ENCODE data around the gene DDAH2. TPM values are rescaled to one million over a fixed set of nuclear protein-coding genes. Genes with fewer than 3 reads are reported as not detected.

Gene DDAH2
- total RNA-seq, 2 donors from 2014 or later = 150 to 153 TPM

GRCh38 chr6:31681135-31681671, 47.9 kb downstream of the DDAH2 start:
- peak overlapping the region; percentile 80 for H3K4me3 ChIP-seq (ENCODE audit: low read length)
- Mint-ChIP-seq H3K27ac (peak overlapping the region; percentile 75), H3K36me3 (ENCODE audit: low read depth) (peaks cover 14% of the 10 kb centered on the region), H3K4me1 (peaks cover 16% of the 10 kb centered on the region), H3K4me3 (peak overlapping the region; percentile 67), H3K27me3 (ENCODE audit: insufficient read depth) (peaks cover 17% of the 10 kb centered on the region), H3K9me3 (no peaks in the 10 kb centered on the region)
- H3K9ac ChIP-seq (ENCODE audit: extremely low read depth, low read length, poor library complexity, severe bottlenecking) = peak overlapping the region; percentile 44
- peak; percentile 80 for DNase-seq
- H3K4me1 ChIP-seq (ENCODE audit: control insufficient read depth, insufficient read depth, low read length) = no peaks in the 10 kb centered on the region
- no peaks in the 10 kb centered on the region for H3K9me3 ChIP-seq (ENCODE audit: control insufficient read depth, low read length)
- H3K36me3 ChIP-seq (ENCODE audit: control insufficient read depth, insufficient read depth, low read length) = peaks cover 11% of the 10 kb centered on the region
- WGBS, 2 experiments (ENCODE audit: insufficient coverage in 1 of 2, insufficient read length in 1 of 2) = 6 to 9% methylated on average over 6 to 40 of the region's 40 CpGs
- peak; percentile 12 for TF ChIP-seq CTCF (conservative IDR thresholded peaks at IDR 0.05)
- peaks cover 7% of the 10 kb centered on the region for H3K27me3 ChIP-seq (ENCODE audit: control insufficient read depth, insufficient read depth, low read length, poor library complexity, severe bottlenecking)
- no peak overlapping the region for H3K27ac ChIP-seq (ENCODE audit: low read depth, low read length)

- Histone ChIP-seq H3K27ac (ENCODE audit: low read depth, low read length) (no peak within 1 kb of the TSS), H3K4me1 (ENCODE audit: control insufficient read depth, insufficient read depth, low read length) (no peaks in the 10 kb centered on the region), H3K9ac (ENCODE audit: extremely low read depth, low read length, poor library complexity, severe bottlenecking) (peak within 1 kb of the TSS; percentile 44), H3K4me3 (ENCODE audit: low read length) (peak within 1 kb of the TSS; percentile 80), H3K9me3 (ENCODE audit: control insufficient read depth, low read length) (no peaks in the 10 kb centered on the region), H3K27me3 (ENCODE audit: control insufficient read depth, insufficient read depth, low read length, poor library complexity, severe bottlenecking) (peaks cover 7% of the 10 kb centered on the region), H3K36me3 (ENCODE audit: control insufficient read depth, insufficient read depth, low read length) (peaks cover 5% of the 10 kb centered on the region)
- Mint-ChIP-seq H3K36me3 (ENCODE audit: low read depth) (peaks cover 7% of the 10 kb centered on the region), H3K4me1 (peaks cover 16% of the 10 kb centered on the region), H3K4me3 (peak within 1 kb of the TSS; percentile 67), H3K27ac (peak within 1 kb of the TSS; percentile 75), H3K27me3 (ENCODE audit: insufficient read depth) (peaks cover 17% of the 10 kb centered on the region), H3K9me3 (no peaks in the 10 kb centered on the region)
- 17 to 19% methylated on average over 16 to 17 of the region's 17 CpGs for WGBS, 2 experiments (ENCODE audit: insufficient coverage in 1 of 2, insufficient read length in 1 of 2)
- DNase-seq = peak; percentile 89
- TF ChIP-seq CTCF (conservative IDR thresholded peaks at IDR 0.05) = peak; percentile 81
Observed at GRCh38 chr6:31680226-31681134, 48.6 kb downstream of the DDAH2 start, which contains the start of gene LY6G5C. TSS of gene LY6G5C (minus strand) at chr6:31681067. CDS start at chr6:31680373, 694 bp downstream.

- Histone ChIP-seq H3K27me3 (ENCODE audit: control insufficient read depth, insufficient read depth, low read length, poor library complexity, severe bottlenecking) (peaks cover 7% of the 10 kb centered on the region), H3K4me1 (ENCODE audit: control insufficient read depth, insufficient read depth, low read length) (no peaks in the 10 kb centered on the region), H3K4me3 (ENCODE audit: low read length) (no peak overlapping the region), H3K36me3 (ENCODE audit: control insufficient read depth, insufficient read depth, low read length) (peaks cover 6% of the 10 kb centered on the region), H3K27ac (ENCODE audit: low read depth, low read length) (no peak overlapping the region), H3K9ac (ENCODE audit: extremely low read depth, low read length, poor library complexity, severe bottlenecking) (no peak overlapping the region), H3K9me3 (ENCODE audit: control insufficient read depth, low read length) (no peaks in the 10 kb centered on the region)
- Mint-ChIP-seq H3K27me3 (ENCODE audit: insufficient read depth) (peaks cover 17% of the 10 kb centered on the region), H3K27ac (no peak overlapping the region), H3K4me1 (peaks cover 10% of the 10 kb centered on the region), H3K4me3 (no peak overlapping the region), H3K36me3 (ENCODE audit: low read depth) (peaks cover 5% of the 10 kb centered on the region), H3K9me3 (no peaks in the 10 kb centered on the region)
- DNase-seq = no peak
- 76 to 84% methylated on average over 8 of the region's 8 CpGs for WGBS, 2 experiments (ENCODE audit: insufficient coverage in 1 of 2, insufficient read length in 1 of 2)
- TF ChIP-seq CTCF (conservative IDR thresholded peaks at IDR 0.05) = no peak
Observed at GRCh38 chr6:31677955-31678354, 51.1 kb downstream of the DDAH2 start.

Small RNAs within 50 kb of the gene (microRNA-seq; reads per million reads assigned to microRNA genes)
- gene MIR4646 (ENCODE audit: borderline microRNAs expressed) = not detected

Other genes starting within 250 kb of the DDAH2 start
- gene MICB, start 231.2 kb downstream of the DDAH2 start, total RNA-seq = 1 to 10 TPM; 8.2 to 8.5 TPM
- not detected for gene MCCD1, start 200.3 kb downstream of the DDAH2 start, total RNA-seq
- 100 to 1,000 TPM; 572 to 654 TPM for gene DDX39B, start 187.3 kb downstream of the DDAH2 start, total RNA-seq
- 1 to 10 TPM; 1.7 to 2.1 TPM for gene ATP6V1G2, start 182.7 kb downstream of the DDAH2 start, total RNA-seq
- gene NFKBIL1, start 181.7 kb downstream of the DDAH2 start, total RNA-seq = 10 to 100 TPM; 17.4 to 26.3 TPM
- gene LTA, start 157.0 kb downstream of the DDAH2 start, total RNA-seq = not detected
- not detected for gene TNF, start 153.7 kb downstream of the DDAH2 start, total RNA-seq
- gene LTB, start 146.9 kb downstream of the DDAH2 start, total RNA-seq = 1 to 10 TPM in 1 of 2 donors, not detected in 1; 1.3 TPM
- not detected for gene LST1, start 143.0 kb downstream of the DDAH2 start, total RNA-seq
- gene NCR3, start 136.3 kb downstream of the DDAH2 start, total RNA-seq = not detected
- 1 to 10 TPM in 1 of 2 donors, under 1 TPM in 1; 0.70 to 1.7 TPM for gene AIF1, start 114.1 kb downstream of the DDAH2 start, total RNA-seq
- gene PRRC2A, start 108.6 kb downstream of the DDAH2 start, total RNA-seq = 100 to 1,000 TPM; 329 to 330 TPM
- gene BAG6, start 76.6 kb downstream of the DDAH2 start, total RNA-seq = 100 to 1,000 TPM; 413 to 428 TPM
- gene APOM, start 73.4 kb downstream of the DDAH2 start, total RNA-seq = 1 to 10 TPM; 1.6 to 3.2 TPM
- 10 to 100 TPM; 14.0 to 14.9 TPM for gene C6orf47, start 68.5 kb downstream of the DDAH2 start, total RNA-seq
- 10 to 100 TPM; 16.1 to 21.3 TPM for gene GPANK1, start 64.3 kb downstream of the DDAH2 start, total RNA-seq
- 100 to 1,000 TPM; 155 to 171 TPM for gene CSNK2B, start 63.2 kb downstream of the DDAH2 start, total RNA-seq
- 10 to 100 TPM; 13.9 to 17.0 TPM for gene LY6G5B, start 59.3 kb downstream of the DDAH2 start, total RNA-seq
- 1 to 10 TPM in 1 of 2 donors, under 1 TPM in 1; 0.93 to 2.0 TPM for gene LY6G5C, start 48.2 kb downstream of the DDAH2 start, total RNA-seq
- 10 to 100 TPM; 38.3 to 59.5 TPM for gene ABHD16A, start 26.0 kb downstream of the DDAH2 start, total RNA-seq
- not detected for gene LY6G6F, start 22.4 kb downstream of the DDAH2 start, total RNA-seq
- not detected for gene LY6G6D, start 14.0 kb downstream of the DDAH2 start, total RNA-seq
- under 1 TPM; 0.29 to 0.38 TPM for gene LY6G6C, start 7.6 kb downstream of the DDAH2 start, total RNA-seq
- not detected for gene MPIG6B, start 5.9 kb downstream of the DDAH2 start, total RNA-seq
- 100 to 1,000 TPM; 289 to 380 TPM for gene CLIC1, start 7.2 kb upstream of the DDAH2 start, total RNA-seq
- 10 to 100 TPM; 35.7 to 57.2 TPM for gene MSH5, start 10.7 kb upstream of the DDAH2 start, total RNA-seq
- gene SAPCD1, start 33.4 kb upstream of the DDAH2 start, total RNA-seq = 1 to 10 TPM; 7.9 to 8.4 TPM
- under 1 TPM; 0.64 to 0.95 TPM for gene VWA7, start 48.0 kb upstream of the DDAH2 start, total RNA-seq
- 10 to 100 TPM; 81.4 to 83.1 TPM for gene VARS1, start 66.5 kb upstream of the DDAH2 start, total RNA-seq
- 100 to 1,000 TPM; 106 to 119 TPM for gene LSM2, start 77.7 kb upstream of the DDAH2 start, total RNA-seq
- 1 to 10 TPM; 1.2 to 1.5 TPM for gene HSPA1L, start 86.0 kb upstream of the DDAH2 start, total RNA-seq
- gene HSPA1A, start 86.2 kb upstream of the DDAH2 start, total RNA-seq = 10 to 100 TPM; 53.1 to 62.6 TPM
- 10 to 100 TPM; 61.8 to 83.9 TPM for gene HSPA1B, start 98.4 kb upstream of the DDAH2 start, total RNA-seq
- 10 to 100 TPM; 42.4 to 50.7 TPM for gene NEU1, start 133.5 kb upstream of the DDAH2 start, total RNA-seq
- gene SLC44A4, start 149.7 kb upstream of the DDAH2 start, total RNA-seq = 1 to 10 TPM; 1.3 to 3.6 TPM
- 100 to 1,000 TPM; 113 to 121 TPM for gene EHMT2, start 168.4 kb upstream of the DDAH2 start, total RNA-seq
- 10 to 100 TPM; 25.4 to 29.9 TPM for gene ZBTB12, start 172.8 kb upstream of the DDAH2 start, total RNA-seq
- gene C2, start 198.4 kb upstream of the DDAH2 start, total RNA-seq = 1 to 10 TPM in 1 of 2 donors, under 1 TPM in 1; 0.29 to 1.0 TPM
- under 1 TPM; 0.51 to 0.66 TPM for gene CFB, start 216.8 kb upstream of the DDAH2 start, total RNA-seq
- gene NELFE, start 229.7 kb upstream of the DDAH2 start, total RNA-seq = 100 to 1,000 TPM in 1 of 2 donors, 10 to 100 TPM in 1; 90.3 to 132 TPM
- gene SKIC2, start 229.9 kb upstream of the DDAH2 start, total RNA-seq = 100 to 1,000 TPM in 1 of 2 donors, 10 to 100 TPM in 1; 95.8 to 103 TPM
- 10 to 100 TPM; 19.2 to 22.3 TPM for gene DXO, start 242.8 kb upstream of the DDAH2 start, total RNA-seq

Measured in endodermal cell (in vitro differentiated cells).